ENCODE measurements around the gene UBALD2. TPM values are rescaled to one million over a fixed set of nuclear protein-coding genes. Genes with fewer than 3 reads are reported as not detected.

Gene UBALD2
- total and polyA plus RNA-seq, 2 of the 8 experiments (the other 6 are each of a cell fraction or from before 2014, with no cell fraction given), result 17.8 to 22.6 TPM

DNA sequence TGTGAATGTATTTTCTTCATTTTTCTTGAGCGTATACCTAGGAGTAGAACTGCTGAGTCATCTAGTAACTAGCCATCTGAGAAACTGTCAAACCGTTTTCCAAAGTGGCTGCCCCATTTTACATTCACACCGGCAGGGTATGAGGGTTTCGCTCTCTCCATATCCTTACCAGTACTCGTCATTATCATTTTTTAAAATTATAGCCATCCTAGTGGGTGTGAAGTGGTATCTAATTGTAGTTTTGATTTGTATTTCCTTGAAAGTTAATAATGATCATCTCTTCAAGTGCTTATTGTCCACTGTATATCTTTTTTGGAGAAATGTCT, 30.8 kb upstream of the UBALD2 start:
- H2BK5ac ChIP-seq (ENCODE audit: low read depth, low read length), result no peak overlapping the region
- no peaks in the 10 kb centered on the region for H3K4me1 ChIP-seq (replicated peaks in 1 of 4; ENCODE audit: control insufficient read depth in 3 of 4, insufficient read depth in 4 of 4, low read length in 3 of 4)
- H2BK15ac ChIP-seq (ENCODE audit: low read length), result no peak overlapping the region
- no peak overlapping the region for H3K4ac ChIP-seq (replicated peaks; ENCODE audit: insufficient read length, low read depth, low read length)
- H4K20me1 ChIP-seq (replicated peaks in 1 of 2; ENCODE audit: control insufficient read depth in 1 of 2, insufficient read depth in 2 of 2, low read length in 2 of 2), result no peaks in the 10 kb centered on the region
- H2BK12ac ChIP-seq (ENCODE audit: low read depth, low read length), result no peak overlapping the region
- TF ChIP-seq BACH1 (IDR thresholded peaks at IDR 0.05; ENCODE audit: low read length) (0 out of 2 replicates have a peak, but pooled peaks have one; percentile 22), MAFK (IDR thresholded peaks at IDR 0.05; ENCODE audit: low read depth, low read length) (peak; percentile 79), TAF7 (optimal IDR thresholded peaks at IDR 0.05; ENCODE audit: borderline replicate concordance, low read depth, low read length) (no peak)
- no peak overlapping the region for H3K23ac ChIP-seq (ENCODE audit: insufficient read length)
- H2AFZ ChIP-seq (ENCODE audit: low read length), result no peak overlapping the region
- no peak overlapping the region for H3K9ac ChIP-seq (replicated peaks in 1 of 4; ENCODE audit: extremely low read depth in 1 of 4, low read depth in 3 of 4, low read length in 3 of 4)
- H4K91ac ChIP-seq (replicated peaks; ENCODE audit: insufficient read length, low read length), result no peak overlapping the region
- 85% methylated on average over 5 of the region's 5 CpGs; no CpG with 5 or more reads in 1 of the 2 experiments for WGBS, 2 experiments (ENCODE audit: extremely low coverage in 1 of 2, insufficient coverage in 1 of 2, insufficient read length in 1 of 2, insufficient replicate concordance in 2 of 2, low coverage in 1 of 2, low lambda C conversion rate in 2 of 2, missing lambda C conversion rate in 1 of 2)
- peaks cover 2 to 15% (median 8%) of the 10 kb centered on the region in 4 experiments; a peak in 6 of 7 replicates for H3K27me3 ChIP-seq (replicated peaks in 1 of 4; ENCODE audit: control insufficient read depth in 3 of 4, extremely low read depth in 1 of 4, insufficient read depth in 3 of 4, low read length in 3 of 4)
- H3K4me2 ChIP-seq (ENCODE audit: insufficient read depth in 1 of 2, low read depth in 2 of 2, low read length in 2 of 2), result no peak overlapping the region
- H2BK20ac ChIP-seq (ENCODE audit: low read length), result no peak overlapping the region
- peak in 1 of 2 experiments; percentile 17 for DNase-seq (ENCODE audit: low read depth in 1 of 2, low spot score in 2 of 2)
- no peaks in the 10 kb centered on the region for H3K79me1 ChIP-seq (ENCODE audit: low read depth, low read length)
- no peak overlapping the region for H3K4me3 ChIP-seq (ENCODE audit: extremely low read depth in 1 of 4, insufficient read depth in 2 of 4, low read depth in 3 of 4, low read length in 4 of 4)
- no peaks in the 10 kb centered on the region for H3K36me3 ChIP-seq (ENCODE audit: control insufficient read depth in 2 of 4, insufficient read depth in 4 of 4, low read length in 3 of 4)
- H3K23me2 ChIP-seq (ENCODE audit: low read depth, low read length), result no peaks in the 10 kb centered on the region
- ChIA-PET POLR2A (ENCODE audit: partially characterized antibody) (interaction anchor here (0.9 kb wide), 1 partner anchor 9 kb away, joined by 3 read pairs; no protein-coding TSS in a partner anchor), CTCF (ENCODE audit: partially characterized antibody) (interaction anchor here (1.3 to 1.7 kb wide), 2 partner anchors 45 to 53 kb away, joined by 5 to 6 read pairs; no protein-coding TSS in a partner anchor)
- H3K9me3 ChIP-seq (ENCODE audit: insufficient read depth in 2 of 2, low read depth in 1 of 2, low read length in 1 of 2), result no peaks in the 10 kb centered on the region
- H2BK120ac ChIP-seq (replicated peaks; ENCODE audit: low read depth, low read length), result no peak overlapping the region
- no peak overlapping the region for H2AK5ac ChIP-seq (ENCODE audit: low read depth, low read length)
- no peak overlapping the region for H3K14ac ChIP-seq (ENCODE audit: insufficient read length)
- no peak overlapping the region for H3K56ac ChIP-seq (replicated peaks; ENCODE audit: insufficient read length, low read depth, low read length)
- FAIRE-seq, result no peak
- H3K18ac ChIP-seq (ENCODE audit: extremely low read depth, low read length), result no peak overlapping the region
- H3K27ac ChIP-seq (ENCODE audit: low read depth, low read length), result no peak overlapping the region
- 0 out of 4 replicates have a peak, but pooled peaks cover 0 to 2% of the 10 kb centered on the region in 2 experiments for H3K79me2 ChIP-seq (ENCODE audit: control insufficient read depth in 1 of 2, insufficient read depth in 2 of 2, low read length in 2 of 2)
- H4K5ac ChIP-seq (ENCODE audit: insufficient read length, low read depth, low read length), result no peak overlapping the region
- H4K8ac ChIP-seq (ENCODE audit: extremely low read depth, insufficient read depth, low read length), result no peak overlapping the region

Data from H1 (cell line).